Testis (tissue), 2 donors: ENCODE measurements around the gene RBMX.
"Not testable (repeated sequence)": the region's sequence is repeated elsewhere in the genome, so short reads cannot be mapped to it uniquely, and the experiment has no call there.

Source experiments
- POLR2A ChIP-seq: fragments of 450-650 bp; IDR thresholded peaks from one replicate; pipeline ENCODE4 v1.6.1; 2017; ENCODE audit warnings: antibody characterized with exemption, mild to moderate bottlenecking, moderate library complexity
- TF ChIP-seq, protein P1 (sequence below), 3 experiments: fragments of 450-650 bp in 2 of 3; fragments of 200-600 bp in 1 of 3; sonication (generic) in 1 of 3; IDR thresholded peaks; one replicate each; pipeline ENCODE4 v1.5.1; 2016 to 2019; ENCODE audit warnings: antibody characterized with exemption in 3 of 3, mild to moderate bottlenecking in 2 of 3, moderate library complexity in 1 of 3

DNA sequence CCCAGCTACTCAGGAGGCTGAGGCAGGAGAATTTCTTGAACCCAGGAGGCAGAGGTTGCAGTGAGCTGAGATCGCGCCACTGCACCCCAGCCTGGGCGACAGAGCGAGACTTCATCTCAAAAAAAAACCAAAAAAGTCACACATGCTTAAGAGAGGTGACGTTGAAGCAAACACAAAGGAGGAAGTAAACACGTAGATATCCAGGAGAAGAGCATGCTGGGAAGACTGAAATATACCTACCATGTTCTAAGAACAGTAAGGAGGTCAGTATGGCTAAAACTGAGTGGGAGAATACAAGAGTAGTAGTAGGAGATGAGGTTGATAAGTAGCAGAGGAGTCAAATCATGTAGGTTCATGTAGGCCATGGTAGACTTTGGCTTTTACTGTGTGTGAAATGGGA lies 10.1 kb upstream of the RBMX start:
- TF ChIP-seq, protein P1, sequence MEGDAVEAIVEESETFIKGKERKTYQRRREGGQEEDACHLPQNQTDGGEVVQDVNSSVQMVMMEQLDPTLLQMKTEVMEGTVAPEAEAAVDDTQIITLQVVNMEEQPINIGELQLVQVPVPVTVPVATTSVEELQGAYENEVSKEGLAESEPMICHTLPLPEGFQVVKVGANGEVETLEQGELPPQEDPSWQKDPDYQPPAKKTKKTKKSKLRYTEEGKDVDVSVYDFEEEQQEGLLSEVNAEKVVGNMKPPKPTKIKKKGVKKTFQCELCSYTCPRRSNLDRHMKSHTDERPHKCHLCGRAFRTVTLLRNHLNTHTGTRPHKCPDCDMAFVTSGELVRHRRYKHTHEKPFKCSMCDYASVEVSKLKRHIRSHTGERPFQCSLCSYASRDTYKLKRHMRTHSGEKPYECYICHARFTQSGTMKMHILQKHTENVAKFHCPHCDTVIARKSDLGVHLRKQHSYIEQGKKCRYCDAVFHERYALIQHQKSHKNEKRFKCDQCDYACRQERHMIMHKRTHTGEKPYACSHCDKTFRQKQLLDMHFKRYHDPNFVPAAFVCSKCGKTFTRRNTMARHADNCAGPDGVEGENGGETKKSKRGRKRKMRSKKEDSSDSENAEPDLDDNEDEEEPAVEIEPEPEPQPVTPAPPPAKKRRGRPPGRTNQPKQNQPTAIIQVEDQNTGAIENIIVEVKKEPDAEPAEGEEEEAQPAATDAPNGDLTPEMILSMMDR (IDR thresholded peaks at IDR 0.05): not testable (repeated sequence)
- TF ChIP-seq POLR2A: not testable (repeated sequence)
